ENCODE data around the gene MAP2.

Gene MAP2

GRCh38 chr2:209425471-209426071 lies 1.7 kb downstream of the MAP2 start:
- DNase-seq (ENCODE audit: low spot score): peak; percentile 82

- DNase-seq (ENCODE audit: low spot score): peak; percentile 67
Measured at GRCh38 chr2:209426432-209426831, 2.6 kb downstream of the MAP2 start.

DNA sequence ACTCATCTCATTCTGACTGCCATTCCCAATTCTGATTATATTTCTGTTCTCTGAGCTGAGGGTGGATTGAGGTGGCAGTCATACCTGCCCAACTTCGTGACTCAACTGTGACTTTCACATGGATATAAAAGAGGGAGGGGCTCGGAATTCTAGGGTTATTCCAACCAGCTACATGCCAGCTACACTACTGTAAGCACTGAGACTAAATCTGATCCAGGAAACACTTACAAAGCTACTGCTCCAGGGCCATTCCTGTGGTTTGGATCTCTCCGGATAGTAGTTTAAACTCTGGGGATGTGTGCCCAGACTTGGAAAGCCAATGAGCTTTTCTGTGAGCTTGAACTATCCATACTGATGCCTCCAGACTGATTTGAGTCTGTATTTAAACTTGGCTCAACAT lies 7.9 kb downstream of the MAP2 start:
- no peak for DNase-seq (ENCODE audit: low spot score)

DNA sequence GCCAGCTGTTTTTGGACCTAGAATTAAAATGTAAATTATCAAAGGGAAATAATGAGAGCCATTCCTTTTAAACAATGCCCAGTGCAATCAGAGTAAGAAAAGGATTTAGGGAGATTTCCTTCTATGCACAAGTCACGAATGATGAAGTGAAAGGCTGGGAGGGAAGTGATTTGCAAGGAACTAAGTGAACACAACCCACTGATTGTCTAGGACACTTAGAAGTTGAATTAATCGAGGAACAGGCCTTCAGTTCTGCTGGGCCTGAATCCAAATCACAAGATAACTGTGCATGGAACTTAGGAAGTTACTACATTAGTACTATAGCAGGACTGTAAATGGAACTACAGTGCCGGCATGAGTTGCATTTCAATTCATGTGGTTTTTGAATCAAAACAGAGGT lies 17.7 kb downstream of the MAP2 start:
- DNase-seq (ENCODE audit: low spot score): no peak

DNA sequence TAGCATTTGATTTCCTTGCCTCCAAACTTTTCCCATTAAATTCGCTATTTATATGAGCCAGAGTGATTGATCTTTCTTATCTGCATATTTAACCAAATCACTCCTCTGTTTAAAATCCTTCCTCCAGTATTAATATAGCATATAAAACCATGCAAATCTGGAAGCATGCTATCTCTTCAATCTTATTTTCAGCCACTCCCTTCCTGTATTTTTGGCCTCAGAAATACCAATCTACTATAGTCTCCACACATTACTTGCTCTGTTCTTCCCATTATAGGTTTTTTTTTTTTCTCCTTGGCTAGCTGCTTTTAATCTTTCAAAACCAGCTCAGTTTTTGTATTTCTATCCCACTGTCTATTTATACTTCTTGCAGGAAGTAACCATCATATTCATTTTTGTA lies 19.1 kb downstream of the MAP2 start:
- DNase-seq (ENCODE audit: low spot score): no peak

DNA sequence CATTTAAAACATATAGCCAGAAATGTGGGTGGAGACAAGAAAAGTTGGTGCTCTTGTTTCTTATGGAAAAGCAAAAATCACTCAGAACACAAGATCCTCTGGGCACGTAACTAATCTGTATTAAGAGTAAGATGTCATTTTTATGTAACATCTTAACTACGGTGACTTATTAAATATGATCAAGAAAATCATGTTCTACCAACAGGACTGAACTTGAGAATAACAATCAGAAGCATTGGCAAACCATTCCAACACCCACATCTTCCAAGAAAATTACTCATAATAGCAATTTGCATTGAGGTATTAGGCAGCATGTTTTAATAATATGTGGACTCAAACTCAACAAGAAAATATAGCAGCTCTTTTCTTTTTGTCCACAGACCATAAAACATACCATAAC lies 21.6 kb downstream of the MAP2 start:
- no peak for DNase-seq (ENCODE audit: low spot score)

DNA sequence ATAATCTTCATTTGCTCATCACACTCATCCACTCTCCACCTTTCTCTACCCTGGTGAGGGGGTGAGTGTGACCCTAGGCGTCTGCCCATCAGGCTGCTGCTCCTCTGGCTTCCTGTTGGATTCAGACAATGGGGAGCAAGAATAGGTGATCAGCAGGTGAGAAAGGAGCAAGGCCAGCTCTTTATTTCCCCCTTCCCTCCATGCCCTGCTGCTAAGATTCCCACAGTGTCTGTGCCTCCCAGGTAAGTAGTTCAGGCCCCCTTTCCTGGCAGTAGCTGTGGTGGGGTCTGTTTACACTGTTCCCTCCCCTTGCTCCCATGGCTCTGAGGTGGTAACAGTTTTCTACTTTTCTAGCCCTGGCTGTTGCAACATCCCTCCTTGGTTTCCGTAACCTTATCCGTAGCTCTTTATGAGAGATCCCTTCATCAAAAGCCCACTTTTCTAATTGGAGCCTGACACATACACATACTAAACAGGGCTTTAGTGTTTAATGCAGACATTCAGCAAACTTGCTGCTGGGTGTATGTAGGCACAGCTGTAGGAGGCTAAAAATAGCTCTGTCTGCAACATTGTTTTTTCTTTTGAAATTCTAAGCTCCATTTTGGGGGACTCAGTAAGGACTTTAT lies 27.5 kb downstream of the MAP2 start:
- no peak for DNase-seq (ENCODE audit: low spot score)

GRCh38 chr2:209456489-209456888 lies 32.6 kb downstream of the MAP2 start:
- DNase-seq (ENCODE audit: low spot score): no peak

GRCh38 chr2:209458008-209458979 lies 34.4 kb downstream of the MAP2 start:
- DNase-seq (ENCODE audit: low spot score): peak; percentile 91

- no peak for DNase-seq (ENCODE audit: low spot score)
Measured at GRCh38 chr2:209459359-209459758, 35.5 kb downstream of the MAP2 start.

DNA sequence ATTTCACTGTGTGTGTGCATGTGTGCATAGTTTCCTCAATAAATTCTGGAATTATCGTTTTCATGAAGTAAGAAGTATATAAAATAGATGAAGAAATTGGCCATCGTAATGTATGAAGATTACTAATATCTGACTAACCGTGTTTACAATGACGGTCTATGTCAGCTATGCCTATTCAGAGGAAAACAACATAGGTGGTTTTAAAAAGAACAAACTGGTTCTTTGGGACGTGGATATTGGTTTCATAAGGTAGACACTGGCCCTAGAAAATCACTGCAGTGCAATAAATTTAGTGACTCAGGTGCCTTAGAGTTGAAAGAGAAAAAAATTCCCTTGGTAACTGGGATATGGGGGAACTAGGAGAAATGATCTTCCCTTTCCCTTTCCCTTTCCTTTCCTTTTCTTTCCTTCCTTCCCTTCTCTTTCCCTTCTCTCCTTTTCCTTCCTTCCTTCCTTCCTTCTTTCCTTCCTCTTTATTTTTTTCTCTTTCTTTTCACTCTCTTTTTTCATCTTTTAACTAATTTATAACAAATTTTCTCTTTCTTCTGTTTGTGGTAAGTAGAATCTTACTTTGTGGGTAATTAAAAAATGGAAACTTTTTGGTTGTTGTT lies 36.4 kb downstream of the MAP2 start:
- no peak for DNase-seq (ENCODE audit: low spot score)

DNA sequence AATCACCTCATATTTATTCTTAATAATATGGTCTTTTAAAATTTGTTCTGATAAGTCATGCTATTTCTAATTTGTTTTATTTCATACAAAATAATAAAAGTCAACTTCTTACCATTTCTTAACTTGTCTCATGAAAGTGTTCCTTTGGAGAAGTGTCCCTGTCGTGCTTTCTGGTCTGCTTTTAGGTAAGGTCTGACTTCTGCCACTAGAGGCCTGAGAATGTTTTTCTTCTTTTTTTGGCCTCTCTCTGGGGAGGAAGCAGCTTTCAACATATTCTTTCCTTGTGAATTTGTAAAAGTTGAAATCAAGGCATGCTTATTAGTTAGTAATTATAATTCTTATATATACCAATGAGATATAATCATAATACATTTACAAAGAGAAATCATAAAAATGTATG lies 39.4 kb downstream of the MAP2 start:
- no peak for DNase-seq (ENCODE audit: low spot score)

- no peak for DNase-seq (ENCODE audit: low spot score)
Measured at GRCh38 chr2:209463835-209464234, 40.0 kb downstream of the MAP2 start.

DNA sequence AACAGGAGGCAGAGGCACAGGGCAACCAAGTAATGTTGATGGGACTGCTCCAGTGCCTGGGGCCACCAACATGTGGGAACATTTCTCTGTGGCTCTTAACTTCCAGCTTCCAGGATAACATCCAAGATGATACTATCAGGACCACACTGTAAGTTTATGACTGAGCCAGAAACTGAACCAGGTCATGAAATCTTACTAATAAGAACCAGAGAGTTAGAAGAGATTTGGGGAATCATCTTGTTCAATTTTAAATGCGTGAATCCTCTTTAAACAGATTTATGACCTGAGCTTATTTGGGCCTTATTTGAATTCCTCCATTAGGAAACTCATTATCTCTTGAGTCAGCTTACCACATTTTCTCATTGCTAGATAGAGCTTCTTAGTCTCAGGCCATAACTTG lies 45.0 kb downstream of the MAP2 start:
- DNase-seq (ENCODE audit: low spot score): no peak

DNA sequence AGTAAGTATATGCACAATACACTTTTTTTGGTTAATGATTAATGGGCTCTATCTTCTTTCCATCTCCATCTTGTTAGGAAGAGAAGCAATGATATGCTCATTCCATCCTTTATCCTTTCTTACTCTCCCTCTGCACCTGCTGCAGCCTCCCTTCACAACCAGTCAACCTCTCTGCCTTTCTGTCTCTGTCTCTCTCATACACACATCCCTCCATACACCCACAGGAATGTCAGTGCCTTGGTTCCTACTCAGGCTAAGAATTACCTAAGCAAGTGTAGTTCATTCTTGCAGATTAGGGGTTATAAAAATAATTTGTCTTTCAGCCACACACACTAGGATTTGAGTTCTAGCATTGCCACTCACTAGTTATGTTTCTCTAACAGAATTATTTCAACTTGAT lies 45.6 kb downstream of the MAP2 start:
- no peak for DNase-seq (ENCODE audit: low spot score)

DNA sequence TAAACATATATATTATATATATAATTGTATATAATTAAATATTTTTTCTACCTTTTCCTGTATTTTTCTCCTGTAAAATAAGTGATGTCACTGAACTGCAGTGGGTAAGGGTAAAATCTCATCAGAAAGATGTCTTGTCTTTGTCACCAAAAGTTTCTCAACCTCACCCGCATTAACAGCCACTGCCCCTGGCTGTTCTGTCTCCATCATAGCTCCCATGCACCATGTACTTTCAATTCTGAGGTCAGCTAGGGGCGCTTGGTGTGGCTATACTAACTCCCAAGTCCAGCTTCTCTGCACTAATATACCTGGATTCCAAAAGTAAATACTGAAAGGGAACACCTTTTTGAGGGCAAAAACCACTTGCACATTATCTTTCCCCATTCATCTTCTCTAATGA lies 46.6 kb downstream of the MAP2 start:
- DNase-seq (ENCODE audit: low spot score): no peak

DNA sequence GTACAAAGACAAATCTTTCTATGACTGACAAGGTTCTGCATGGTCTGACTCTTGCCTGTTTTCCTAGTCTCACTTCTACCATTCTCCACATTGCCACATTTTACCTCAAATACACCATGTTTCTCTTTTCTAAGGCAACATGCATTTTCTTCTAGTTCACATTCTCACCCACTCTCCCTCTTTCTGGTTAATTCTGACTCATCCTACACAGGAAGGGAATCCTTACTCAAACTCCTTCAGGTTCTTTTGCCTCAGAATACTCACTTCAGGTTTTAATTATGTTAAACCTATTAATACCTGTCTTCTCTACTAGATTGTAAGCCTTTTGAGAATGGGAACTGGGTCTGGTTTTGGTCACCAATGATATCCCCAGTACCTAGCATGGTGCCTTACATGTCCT lies 47.2 kb downstream of the MAP2 start:
- DNase-seq (ENCODE audit: low spot score): no peak

- DNase-seq (ENCODE audit: low spot score): no peak
Measured at GRCh38 chr2:209472112-209472832, 48.4 kb downstream of the MAP2 start.

DNA sequence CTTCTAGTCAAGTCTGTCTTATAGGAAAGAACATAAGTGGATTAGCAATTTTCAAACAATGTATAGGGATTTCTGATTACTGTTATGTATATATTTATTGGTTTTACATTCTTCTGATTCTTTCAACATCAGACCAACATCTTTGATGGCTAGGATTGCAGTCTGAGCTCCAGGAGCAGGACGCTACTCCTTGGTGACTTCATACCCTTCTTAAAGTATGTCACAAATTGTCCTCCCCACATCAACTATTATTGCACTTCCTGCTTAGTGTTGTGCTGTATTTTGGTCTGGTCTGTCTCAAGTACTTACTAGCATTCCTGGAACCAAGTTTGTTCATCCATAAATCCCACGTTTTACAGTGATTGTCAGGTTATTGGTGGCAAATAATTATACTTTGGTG lies 49.0 kb downstream of the MAP2 start:
- DNase-seq (ENCODE audit: low spot score): no peak

- no peak for DNase-seq (ENCODE audit: low spot score)
Measured at GRCh38 chr2:209473930-209474419, 50.1 kb downstream of the MAP2 start.

DNA sequence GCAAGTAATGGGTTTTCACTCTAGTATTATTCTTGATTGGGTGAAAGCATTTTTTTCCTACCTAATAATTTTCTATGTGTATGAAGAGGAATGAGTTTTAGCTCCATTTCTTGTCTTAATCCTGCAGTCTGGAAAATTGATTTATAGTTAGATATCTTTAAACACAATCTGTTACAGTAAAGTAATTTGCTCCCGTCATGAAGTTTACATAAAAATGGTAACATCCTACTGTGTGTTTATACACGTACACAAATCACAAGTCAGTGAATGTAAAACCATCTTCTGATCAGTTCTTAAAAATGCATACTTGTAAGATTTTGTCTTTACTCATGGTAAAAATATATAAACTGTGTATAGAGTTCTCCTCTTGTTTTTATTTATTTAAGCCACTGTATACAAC lies 51.1 kb downstream of the MAP2 start:
- no peak for DNase-seq (ENCODE audit: low spot score)

Data from cerebellar cortex (tissue), 1 donor.